HEK293 (cell line): ENCODE results near the gene PLEKHG3.

Source experiments
- CTCF ChIA-PET: fragments of 350-600 bp; formaldehyde crosslinking; extraction: SDS; loops from one replicate; lab custom pipeline; 2021; ENCODE audit warnings: antibody characterized with exemption; lab: Yijun Ruan, JAX
- POLR2A ChIA-PET: fragments of 300-600 bp; formaldehyde crosslinking; extraction: SDS; loops from one replicate; lab custom pipeline; 2020; ENCODE audit warnings: antibody characterized with exemption, inconsistent platforms; lab: Yijun Ruan, JAX
- H3K27ac ChIP-seq: fragments of 200-500 bp; sonication (Bioruptor generic); 2 replicates; pipeline ENCODE4 v1.5.1; 2014; ENCODE audit warnings: low read depth, low read length, control low read depth, inconsistent platforms; ENCODE audit errors: extremely low read depth
- H3K36me3 ChIP-seq, 2 experiments: fragments of 200-500 bp in 1 of 2; sonication (Bioruptor generic) in 1 of 2; 1 replicate in 1 of 2; 2 replicates in 1 of 2; pipeline ENCODE4 v1.5.1; 2014 to 2017; ENCODE audit warnings: inconsistent platforms in 2 of 2, low read length in 2 of 2; ENCODE audit not compliant: control insufficient read depth in 2 of 2, insufficient read depth in 1 of 2
- H3K4me1 ChIP-seq: fragments of 200-500 bp; sonication (Bioruptor generic); 2 replicates; pipeline ENCODE4 v1.5.1; 2014; ENCODE audit warnings: mild to moderate bottlenecking, low read length, inconsistent platforms; ENCODE audit not compliant: control insufficient read depth, insufficient read depth
- H3K4me3 ChIP-seq: 2 replicates; pipeline ENCODE4 v1.5.1; 2011; ENCODE audit warnings: low read depth, mild to moderate bottlenecking, control low read depth, low read length, moderate library complexity
- H3K9me3 ChIP-seq: fragments of 200-500 bp; sonication (Bioruptor generic); 2 replicates; pipeline ENCODE4 v1.5.1; 2014; ENCODE audit warnings: low read depth, low read length, inconsistent platforms; ENCODE audit not compliant: control insufficient read depth, insufficient read depth
- KLF10 ChIP-seq: fragments of 450-650 bp; IDR thresholded peaks from 2 replicates; pipeline ENCODE4 v1.5.1; 2018; ENCODE audit warnings: missing biosample characterization, mild to moderate bottlenecking, missing genetic modification characterization
- KLF17 ChIP-seq: fragments of 450-650 bp; formaldehyde crosslinking; IDR thresholded peaks from 2 replicates; pipeline ENCODE4 v1.5.1; 2016; ENCODE audit warnings: missing biosample characterization, missing genetic modification characterization
- REPIN1 ChIP-seq: fragments of 450-650 bp; formaldehyde crosslinking; IDR thresholded peaks from 2 replicates; pipeline ENCODE4 v1.5.1; 2017; ENCODE audit warnings: missing biosample characterization, missing genetic modification characterization, low read depth
- SETDB1 ChIP-seq: IDR thresholded peaks from one replicate; pipeline ENCODE4 v1.6.1; 2017; ENCODE audit warnings: mild to moderate bottlenecking, low read length, moderate library complexity, mixed read lengths; ENCODE audit not compliant: insufficient read length
- TRIM28 ChIP-seq: IDR thresholded peaks from 2 replicates; pipeline ENCODE4 v1.6.1; 2011; ENCODE audit warnings: low read length, control low read depth, borderline replicate concordance
- ZFHX2 ChIP-seq: fragments of 450-650 bp; formaldehyde crosslinking; conservative IDR thresholded peaks from 2 replicates; pipeline ENCODE4 v1.5.1; 2016; ENCODE audit warnings: missing biosample characterization, missing genetic modification characterization
- ZFP69B ChIP-seq: fragments of 450-650 bp; formaldehyde crosslinking; IDR thresholded peaks from 2 replicates; pipeline ENCODE4 v1.5.1; 2016; ENCODE audit warnings: missing biosample characterization, missing genetic modification characterization
- ZNF221 ChIP-seq: fragments of 450-650 bp; formaldehyde crosslinking; IDR thresholded peaks from 2 replicates; pipeline ENCODE4 v1.5.1; 2017; ENCODE audit warnings: missing biosample characterization, missing genetic modification characterization, borderline replicate concordance
- ZNF394 ChIP-seq: fragments of 450-650 bp; formaldehyde crosslinking; IDR thresholded peaks from 2 replicates; pipeline ENCODE4 v1.5.1; 2016; ENCODE audit warnings: missing biosample characterization, missing genetic modification characterization, mild to moderate bottlenecking, moderate library complexity, borderline replicate concordance
- ZNF501 ChIP-seq: fragments of 450-650 bp; formaldehyde crosslinking; IDR thresholded peaks from 2 replicates; pipeline ENCODE4 v1.5.1; 2016; ENCODE audit warnings: missing biosample characterization, missing genetic modification characterization
- ZNF544 ChIP-seq: fragments of 450-650 bp; formaldehyde crosslinking; IDR thresholded peaks from 2 replicates; pipeline ENCODE4 v1.5.0; 2017; ENCODE audit warnings: missing biosample characterization, missing genetic modification characterization
- ZNF561 ChIP-seq: fragments of 450-650 bp; IDR thresholded peaks from 2 replicates; pipeline ENCODE4 v1.5.1; 2018; ENCODE audit warnings: missing biosample characterization, missing genetic modification characterization, borderline replicate concordance
- ZNF596 ChIP-seq: fragments of 450-650 bp; IDR thresholded peaks from 2 replicates; pipeline ENCODE4 v1.5.0; 2018; ENCODE audit warnings: missing biosample characterization, mild to moderate bottlenecking, missing genetic modification characterization, moderate library complexity
- ZNF654 ChIP-seq: fragments of 450-650 bp; formaldehyde crosslinking; IDR thresholded peaks from 2 replicates; pipeline ENCODE4 v1.5.1; 2016; ENCODE audit warnings: low read depth, missing biosample characterization, missing genetic modification characterization
- ZNF670 ChIP-seq: fragments of 450-650 bp; formaldehyde crosslinking; IDR thresholded peaks from 2 replicates; pipeline ENCODE4 v1.5.1; 2016; ENCODE audit warnings: missing biosample characterization, missing genetic modification characterization, low read depth
- ZNF692 ChIP-seq: fragments of 450-650 bp; formaldehyde crosslinking; IDR thresholded peaks from 2 replicates; pipeline ENCODE4 v1.5.1; 2016; ENCODE audit warnings: missing biosample characterization, missing genetic modification characterization
- ZNF704 ChIP-seq: fragments of 450-650 bp; formaldehyde crosslinking; IDR thresholded peaks from 2 replicates; pipeline ENCODE4 v1.5.1; 2016; ENCODE audit warnings: missing biosample characterization, missing genetic modification characterization
- ZNF776 ChIP-seq: fragments of 450-650 bp; formaldehyde crosslinking; IDR thresholded peaks from 2 replicates; pipeline ENCODE4 v1.5.0; 2017; ENCODE audit warnings: missing biosample characterization, missing genetic modification characterization, borderline replicate concordance
- ZNF843 ChIP-seq: fragments of 450-650 bp; formaldehyde crosslinking; IDR thresholded peaks from 2 replicates; pipeline ENCODE4 v1.5.1; 2016; ENCODE audit warnings: missing biosample characterization, missing genetic modification characterization
- TF ChIP-seq, protein P1 (sequence below): sonication (generic); formaldehyde crosslinking; IDR thresholded peaks from 2 replicates; pipeline ENCODE4 v1.8.1; 2022; ENCODE audit warnings: mild to moderate bottlenecking, moderate library complexity, missing genetic modification reagents
- TF ChIP-seq, protein P2 (sequence below): fragments of 450-650 bp; formaldehyde crosslinking; IDR thresholded peaks from 2 replicates; pipeline ENCODE4 v1.5.1; 2017; ENCODE audit warnings: missing biosample characterization, mild to moderate bottlenecking, missing genetic modification characterization, moderate library complexity

Gene PLEKHG3

GRCh38 chr14:64773577-64773976, 69.4 kb downstream of the PLEKHG3 start:
- H3K4me1 ChIP-seq = no peaks in the 10 kb centered on the region
- no peak for TF ChIP-seq ZNF501 (tag by site-specific recombination)
- TF ChIP-seq TRIM28 = peak; percentile 73; the same call in 1 of the 2 replicates
- H3K4me3 ChIP-seq = no peak overlapping the region
- H3K27ac ChIP-seq = no peak overlapping the region
- ChIA-PET POLR2A (no interaction called here), CTCF (interaction anchor here (1.2 to 3.1 kb wide), 3 partner anchors 50 to 118 kb away, joined by 4 to 16 read pairs (median 6); no protein-coding TSS in a partner anchor)
- H3K36me3 ChIP-seq = peaks cover 0 to 39% of the 10 kb centered on the region in 2 experiments; a peak in 1 of 3 replicates
- no peaks in the 10 kb centered on the region for H3K9me3 ChIP-seq

GRCh38 chr14:64774272-64774671, 70.0 kb downstream of the PLEKHG3 start:
- Histone ChIP-seq H3K4me3 (no peak overlapping the region), H3K27ac (no peak overlapping the region), H3K9me3 (no peaks in the 10 kb centered on the region), H3K36me3 (peaks cover 0 to 39% of the 10 kb centered on the region in 2 experiments; a peak in 1 of 3 replicates), H3K4me1 (no peaks in the 10 kb centered on the region)
- TF ChIP-seq, protein P1, sequence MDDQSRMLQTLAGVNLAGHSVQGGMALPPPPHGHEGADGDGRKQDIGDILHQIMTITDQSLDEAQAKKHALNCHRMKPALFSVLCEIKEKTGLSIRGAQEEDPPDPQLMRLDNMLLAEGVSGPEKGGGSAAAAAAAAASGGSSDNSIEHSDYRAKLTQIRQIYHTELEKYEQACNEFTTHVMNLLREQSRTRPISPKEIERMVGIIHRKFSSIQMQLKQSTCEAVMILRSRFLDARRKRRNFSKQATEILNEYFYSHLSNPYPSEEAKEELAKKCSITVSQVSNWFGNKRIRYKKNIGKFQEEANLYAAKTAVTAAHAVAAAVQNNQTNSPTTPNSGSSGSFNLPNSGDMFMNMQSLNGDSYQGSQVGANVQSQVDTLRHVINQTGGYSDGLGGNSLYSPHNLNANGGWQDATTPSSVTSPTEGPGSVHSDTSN = no peak
- no peak for TF ChIP-seq ZNF776 (tag by site-specific recombination)
- TF ChIP-seq ZNF843 (tag by site-specific recombination) = no peak
- TF ChIP-seq ZNF596 (tag by site-specific recombination) = no peak
- TF ChIP-seq ZNF692 (tag by site-specific recombination) = no peak
- TF ChIP-seq KLF17 (tag by site-specific recombination) = no peak
- no peak for TF ChIP-seq SETDB1
- no peak for TF ChIP-seq ZNF704 (tag by site-specific recombination)
- ChIA-PET CTCF (interaction anchor here (0.8 to 3.1 kb wide), 3 partner anchors 49 to 263 kb away, joined by 3 to 16 read pairs (median 4); no protein-coding TSS in a partner anchor), POLR2A (no interaction called here)

DNA sequence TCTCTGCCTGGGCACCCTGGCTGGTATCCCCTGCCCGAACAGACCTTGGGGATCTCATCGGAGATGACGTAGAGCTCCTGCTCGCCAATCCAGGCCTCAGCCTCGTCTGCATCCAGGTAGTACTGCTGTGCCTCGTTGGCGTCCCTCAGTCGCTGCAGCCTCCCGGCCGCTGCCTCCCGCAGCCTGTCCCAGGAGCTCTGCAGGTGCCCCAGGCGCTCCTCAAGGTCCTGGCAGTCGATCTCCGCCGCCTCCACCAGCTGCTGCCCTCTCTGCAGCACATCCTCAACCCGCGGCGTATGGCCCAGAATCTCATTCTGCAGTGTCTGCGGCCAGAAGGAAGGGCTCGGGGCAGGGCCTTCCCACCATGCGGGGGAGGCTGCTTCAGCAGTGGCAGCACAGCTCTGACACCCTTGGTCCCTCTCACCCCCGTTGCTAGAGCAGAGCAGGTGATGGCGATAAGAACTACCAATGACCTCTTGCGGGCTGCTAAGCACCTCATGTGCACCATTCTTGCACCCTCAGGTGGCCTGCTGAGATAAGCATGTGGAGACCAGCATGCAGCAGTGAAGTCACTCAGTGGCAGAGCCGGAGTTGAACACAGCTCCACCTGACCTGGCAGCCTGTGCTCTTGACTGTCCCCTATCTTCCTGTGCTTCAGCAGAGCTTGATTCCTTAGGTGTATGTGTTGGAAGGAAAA, 71.0 kb downstream of the PLEKHG3 start:
- Histone ChIP-seq H3K36me3 (peaks cover 0 to 37% of the 10 kb centered on the region in 2 experiments; a peak in 1 of 3 replicates), H3K4me1 (no peaks in the 10 kb centered on the region), H3K4me3 (no peak overlapping the region), H3K9me3 (no peaks in the 10 kb centered on the region), H3K27ac (no peak overlapping the region)
- ChIA-PET POLR2A (no interaction called here), CTCF (interaction anchor here (0.5 to 2.1 kb wide), 4 partner anchors 10 to 442 kb away, joined by 4 to 8 read pairs (median 5); no protein-coding TSS in a partner anchor)
- TF ChIP-seq KLF10 (no peak), ZNF561 (tag by site-specific recombination) (no peak), ZNF544 (no peak), ZNF670 (tag by site-specific recombination) (no peak), REPIN1 (tag by site-specific recombination) (no peak), ZFP69B (tag by site-specific recombination) (no peak), ZNF394 (tag by site-specific recombination) (no peak), ZFHX2 (no peak), ZNF654 (no peak), SETDB1 (no peak), ZNF221 (no peak)
- TF ChIP-seq, protein P2, sequence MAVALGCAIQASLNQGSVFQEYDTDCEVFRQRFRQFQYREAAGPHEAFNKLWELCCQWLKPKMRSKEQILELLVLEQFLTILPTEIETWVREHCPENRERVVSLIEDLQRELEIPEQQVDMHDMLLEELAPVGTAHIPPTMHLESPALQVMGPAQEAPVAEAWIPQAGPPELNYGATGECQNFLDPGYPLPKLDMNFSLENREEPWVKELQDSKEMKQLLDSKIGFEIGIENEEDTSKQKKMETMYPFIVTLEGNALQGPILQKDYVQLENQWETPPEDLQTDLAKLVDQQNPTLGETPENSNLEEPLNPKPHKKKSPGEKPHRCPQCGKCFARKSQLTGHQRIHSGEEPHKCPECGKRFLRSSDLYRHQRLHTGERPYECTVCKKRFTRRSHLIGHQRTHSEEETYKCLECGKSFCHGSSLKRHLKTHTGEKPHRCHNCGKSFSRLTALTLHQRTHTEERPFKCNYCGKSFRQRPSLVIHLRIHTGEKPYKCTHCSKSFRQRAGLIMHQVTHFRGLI = no peak
